Testis (tissue), 2 donors: ENCODE measurements around the gene RAI1.

Experiments
- CTCF ChIP-seq, 3 experiments: fragments of 450-650 bp in 2 of 3; fragments of 200-600 bp in 1 of 3; sonication (generic) in 1 of 3; IDR thresholded peaks; one replicate each; pipeline ENCODE4 v1.5.1; 2016 to 2019; ENCODE audit warnings: antibody characterized with exemption in 3 of 3, mild to moderate bottlenecking in 2 of 3, moderate library complexity in 1 of 3
- POLR2A ChIP-seq: fragments of 450-650 bp; IDR thresholded peaks from one replicate; pipeline ENCODE4 v1.6.1; 2017; ENCODE audit warnings: antibody characterized with exemption, mild to moderate bottlenecking, moderate library complexity

- TF ChIP-seq CTCF (IDR thresholded peaks at IDR 0.05): no peak
- TF ChIP-seq POLR2A: no peak
Observed at GRCh38 chr17:17789410-17789809, 108.2 kb downstream of the RAI1 start.
